Sigmoid colon (tissue), 7 donors: ENCODE results near the gene ACAD11. TPM values are rescaled to one million over a fixed set of nuclear protein-coding genes. Genes with fewer than 3 reads are reported as not detected.

Experiments used
- DNase-seq: peaks from one replicate; pipeline ENCODE4 v3.0.0-alpha.2; 2019
- H3K27ac ChIP-seq, 4 donors: fragments of 200-600 bp; sonication (generic); one replicate each; pipeline ENCODE4 v1.5.1; 2016 to 2019; ENCODE audit warnings: mild to moderate bottlenecking in 1 of 4
- H3K27me3 ChIP-seq, 3 donors: fragments of 200-600 bp; sonication (generic); one replicate each; pipeline ENCODE4 v1.5.1; 2019; ENCODE audit warnings: mild to moderate bottlenecking in 1 of 3
- H3K36me3 ChIP-seq, 4 donors: fragments of 200-600 bp; sonication (generic); one replicate each; pipeline ENCODE4 v1.5.1; 2016 to 2019
- H3K4me1 ChIP-seq, 4 donors: fragments of 200-600 bp; sonication (generic); one replicate each; pipeline ENCODE4 v1.5.1; 2017 to 2019
- H3K4me3 ChIP-seq, 4 donors: fragments of 200-600 bp; sonication (generic); one replicate each; pipeline ENCODE4 v1.5.1; 2017 to 2019; ENCODE audit warnings: mild to moderate bottlenecking in 2 of 4, moderate library complexity in 1 of 4
- H3K9me3 ChIP-seq, 4 donors: fragments of 200-600 bp in 3 of 4; sonication (generic) in 3 of 4; one replicate each; pipeline versions ENCODE4 v1.5.1 to v1.6.1; 2013 to 2019
- CTCF ChIP-seq, 4 experiments: fragments of 450-650 bp in 3 of 4; fragments of 200-600 bp in 1 of 4; IDR thresholded peaks; one replicate each; pipeline ENCODE4 v1.5.1; 2016 to 2019; ENCODE audit warnings: antibody characterized with exemption in 4 of 4, mild to moderate bottlenecking in 3 of 4, moderate library complexity in 2 of 4
- EP300 ChIP-seq, 4 donors: sonication (generic); formaldehyde crosslinking; IDR thresholded peaks; one replicate each; pipeline ENCODE4 v1.6.1; 2017; ENCODE audit warnings: antibody characterized with exemption in 4 of 4
- POLR2A ChIP-seq, 2 donors: fragments of 450-650 bp; IDR thresholded peaks; one replicate each; pipeline ENCODE4 v1.6.1; 2016; ENCODE audit warnings: antibody characterized with exemption in 2 of 2, mild to moderate bottlenecking in 2 of 2, moderate library complexity in 2 of 2
- POLR2AphosphoS5 ChIP-seq, 4 donors: sonication (generic); formaldehyde crosslinking; IDR thresholded peaks; one replicate each; pipeline ENCODE4 v1.6.1; 2017; ENCODE audit warnings: antibody characterized with exemption in 4 of 4
- WGBS, 2 donors: extraction: QIAGEN DNeasy Blood & Tissue Kit; methylation state at CpG; one replicate each; pipeline ENCODE4 v1.1.7; 2013; 5-methylcytosine and 5-hydroxymethylcytosine counted together
- intact Hi-C: fragments of 100-400 bp; cut with DNase I; formaldehyde crosslinking; loops from one replicate; pipeline ENCODE4 v1.15.1; 2023
- polyA plus RNA-seq, 3 donors: library from polyadenylated mRNA; stranded (reverse); fragments of 200-250 nt; gene quantifications; one replicate each; pipeline ENCODE4 v1.2.3, GENCODE V29; 2013
- total RNA-seq, 4 donors: library from RNA; depleted of rRNA; stranded (reverse); fragments of >200 nt; gene quantifications; one replicate each; pipeline ENCODE4 v1.1.0, GENCODE V29; 2016
- donor health status: healthy with polysubstance abuse.
- donor health status: Bipolar disorder and iron deficiency.
- donor health status: healthy.

The ACAD11 gene
- total and polyA plus RNA-seq, 7 donors, result 2.4 to 71.7 (median 26.8) TPM

- no peaks in the 10 kb centered on the region for H3K4me1 ChIP-seq
- no peak for DNase-seq
- no peaks in the 10 kb centered on the region for H3K27me3 ChIP-seq
- H3K9me3 ChIP-seq, result no peaks in the 10 kb centered on the region
- no peak overlapping the region for H3K4me3 ChIP-seq
- no peak overlapping the region for H3K27ac ChIP-seq
- peaks cover 0 to 26% (median 8%) of the 10 kb centered on the region in 4 donors for H3K36me3 ChIP-seq
- intact Hi-C loops, result no loop called here
- 91 to 97% methylated on average over 2 of the region's 2 CpGs for WGBS, 2 donors
- TF ChIP-seq POLR2A (IDR thresholded peaks at IDR 0.05) (no peak), POLR2AphosphoS5 (IDR thresholded peaks at IDR 0.05) (no peak), EP300 (IDR thresholded peaks at IDR 0.05) (no peak), CTCF (IDR thresholded peaks at IDR 0.05) (no peak)
These were observed 115.5 kb downstream of the ACAD11 start for GRCh38 chr3:132544130-132544529.

GRCh38 chr3:132543011-132543739, 116.4 kb downstream of the ACAD11 start:
- Histone ChIP-seq H3K4me3 (no peak overlapping the region), H3K27me3 (no peaks in the 10 kb centered on the region), H3K9me3 (no peaks in the 10 kb centered on the region), H3K4me1 (no peaks in the 10 kb centered on the region), H3K36me3 (peaks cover 0 to 36% (median 11%) of the 10 kb centered on the region in 4 donors), H3K27ac (no peak overlapping the region)
- intact Hi-C loops, result no loop called here
- 23 to 49% methylated on average over 2 of the region's 2 CpGs for WGBS, 2 donors
- no peak for DNase-seq
- no peak for TF ChIP-seq EP300 (IDR thresholded peaks at IDR 0.05)
- no peak for TF ChIP-seq POLR2AphosphoS5 (IDR thresholded peaks at IDR 0.05)
- TF ChIP-seq POLR2A (IDR thresholded peaks at IDR 0.05), result no peak
- no peak for TF ChIP-seq CTCF (IDR thresholded peaks at IDR 0.05)

GRCh38 chr3:132542577-132542976, 117.0 kb downstream of the ACAD11 start:
- peaks cover 0 to 42% (median 14%) of the 10 kb centered on the region in 4 donors for H3K36me3 ChIP-seq
- H3K4me3 ChIP-seq, result no peak overlapping the region
- TF ChIP-seq POLR2A (IDR thresholded peaks at IDR 0.05) (no peak), POLR2AphosphoS5 (IDR thresholded peaks at IDR 0.05) (no peak), EP300 (IDR thresholded peaks at IDR 0.05) (no peak), CTCF (IDR thresholded peaks at IDR 0.05) (no peak)
- 54 to 57% methylated on average over 2 of the region's 2 CpGs for WGBS, 2 donors
- H3K4me1 ChIP-seq, result no peaks in the 10 kb centered on the region
- H3K27me3 ChIP-seq, result no peaks in the 10 kb centered on the region
- no peak overlapping the region for H3K27ac ChIP-seq
- no peak for DNase-seq
- intact Hi-C loops, result no loop called here
- H3K9me3 ChIP-seq, result no peaks in the 10 kb centered on the region

DNA sequence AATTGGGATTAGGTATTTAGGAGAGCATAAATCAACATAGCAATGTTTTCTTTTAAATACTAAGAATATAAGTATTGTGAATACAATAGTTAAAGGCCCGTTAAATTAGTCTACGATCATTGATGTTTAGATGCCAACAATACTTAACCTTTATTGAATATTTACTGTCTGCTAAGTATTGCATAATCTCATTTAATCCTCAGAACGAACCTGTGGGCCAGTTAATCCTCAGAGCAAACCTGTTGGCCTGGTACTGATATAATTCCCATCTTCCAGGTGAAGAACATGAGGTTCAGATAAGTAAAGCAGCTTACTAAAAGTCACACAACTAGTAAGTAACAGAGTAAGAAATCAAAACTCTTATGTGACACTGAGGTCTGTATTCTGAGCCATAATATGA, 119.9 kb downstream of the ACAD11 start:
- Histone ChIP-seq H3K27me3 (no peaks in the 10 kb centered on the region), H3K27ac (no peak overlapping the region), H3K36me3 (peaks cover 0 to 52% (median 14%) of the 10 kb centered on the region in 4 donors), H3K9me3 (no peaks in the 10 kb centered on the region), H3K4me3 (no peak overlapping the region), H3K4me1 (peaks cover 0 to 5% (median 0%) of the 10 kb centered on the region in 4 donors)
- no peak for DNase-seq
- intact Hi-C loops, result no loop called here
- 51 to 53% methylated on average over 3 of the region's 3 CpGs for WGBS, 2 donors
- TF ChIP-seq POLR2AphosphoS5 (IDR thresholded peaks at IDR 0.05) (no peak), POLR2A (IDR thresholded peaks at IDR 0.05) (no peak), EP300 (IDR thresholded peaks at IDR 0.05) (no peak), CTCF (IDR thresholded peaks at IDR 0.05) (no peak)
